A549 (cell line): ENCODE data around the gene PLAGL2. TPM values are rescaled to one million over a fixed set of nuclear protein-coding genes. Genes with fewer than 3 reads are reported as not detected.

Experiments used
- ATAC-seq, 2 experiments: fragments of 200-7000 bp in 1 of 2; fragments of >200 bp in 1 of 2; cut with Nextera tagmentation in 1 of 2; cut with Tn5 transposase in 1 of 2; 3 replicates each; pipeline versions ENCODE4 v1.8.0 to v1.9.1; 2018 to 2020; ENCODE audit warnings: mild to moderate bottlenecking in 1 of 2, moderate library complexity in 1 of 2
- CTCF ChIA-PET: fragments of 300-600 bp; sonication (Branson Sonifier 250); formaldehyde crosslinking; extraction: SDS; loops from one replicate; lab custom pipeline; 2021; ENCODE audit warnings: antibody characterized with exemption, inconsistent platforms; lab: Yijun Ruan, JAX
- POLR2A ChIA-PET: fragments of 350-600 bp; formaldehyde crosslinking; extraction: SDS; loops from one replicate; lab custom pipeline; 2021; ENCODE audit warnings: antibody characterized with exemption, inconsistent platforms; lab: Yijun Ruan, JAX
- DNase-seq, 2 experiments: peaks; one replicate each; pipeline versions ENCODE4 v3.0.0 to v3.0.0-alpha.2; 2011 to 2016; ENCODE audit warnings: low read depth in 1 of 2, low spot score in 1 of 2
- FAIRE-seq: peaks from 2 replicates; lab custom pipeline; 2011; peaks lifted over from hg19 to GRCh38; lab: Jason Lieb, UNC
- H3K27ac ChIP-seq, 2 experiments: fragments of >200 bp; sonication (Bioruptor Twin); formaldehyde crosslinking; 3 replicates each; pipeline ENCODE4 v1.5.1; 2016 to 2017
- H3K4me1 ChIP-seq: fragments of >200 bp; sonication (Bioruptor Twin); formaldehyde crosslinking; 3 replicates; pipeline ENCODE4 v1.6.1; 2016
- H3K4me2 ChIP-seq: fragments of >200 bp; sonication (Bioruptor Twin); formaldehyde crosslinking; 3 replicates; pipeline ENCODE4 v1.6.1; 2016
- H3K4me3 ChIP-seq: fragments of >200 bp; sonication (Bioruptor Twin); formaldehyde crosslinking; 3 replicates; pipeline ENCODE4 v1.5.1; 2016
- H3K9me3 ChIP-seq: fragments of >200 bp; sonication (Bioruptor Twin); formaldehyde crosslinking; 3 replicates; pipeline ENCODE4 v1.6.1; 2016
- CEBPB ChIP-seq, 2 experiments: fragments of >200 bp in 1 of 2; sonication (Bioruptor Twin) in 1 of 2; formaldehyde crosslinking in 1 of 2; IDR thresholded peaks; 2 replicates each; pipeline ENCODE4 v1.6.1; 2012 to 2016
- CHD2 ChIP-seq: fragments of 150-350 bp; IDR thresholded peaks from 2 replicates; pipeline ENCODE4 v1.6.1; 2014; ENCODE audit warnings: low read length; ENCODE audit not compliant: partially characterized antibody
- CHD4 ChIP-seq: fragments of 200-600 bp; sonication (generic); IDR thresholded peaks from 2 replicates; pipeline ENCODE4 v1.6.1; 2016; ENCODE audit warnings: antibody characterized with exemption, mild to moderate bottlenecking, borderline replicate concordance
- CTCF ChIP-seq: fragments of >200 bp; sonication (Bioruptor Twin); formaldehyde crosslinking; IDR thresholded peaks from 3 replicates; pipeline ENCODE4 v1.5.1; 2016
- E2F6 ChIP-seq: IDR thresholded peaks from 2 replicates; pipeline ENCODE4 v1.6.1; 2012; ENCODE audit warnings: low read depth, borderline replicate concordance
- EP300 ChIP-seq, 2 experiments: fragments of >200 bp; sonication (Bioruptor Twin); formaldehyde crosslinking; IDR thresholded peaks; 2 replicates in 1 of 2; 3 replicates in 1 of 2; pipeline ENCODE4 v1.6.1; 2016 to 2017
- FOSB ChIP-seq: fragments of 250-450 bp; sonication (Bioruptor Pico); IDR thresholded peaks from 2 replicates; pipeline ENCODE4 v1.5.0; 2020; ENCODE audit warnings: mild to moderate bottlenecking, moderate library complexity
- GATA3 ChIP-seq: IDR thresholded peaks from 2 replicates; pipeline ENCODE4 v1.6.1; 2012; ENCODE audit warnings: borderline replicate concordance
- HOXA7 ChIP-seq: fragments of 250-450 bp; sonication (Bioruptor Pico); IDR thresholded peaks from 2 replicates; pipeline ENCODE4 v1.5.0; 2020; ENCODE audit warnings: mild to moderate bottlenecking, moderate library complexity
- NPAS2 ChIP-seq: fragments of 250-450 bp; sonication (Bioruptor Pico); IDR thresholded peaks from 2 replicates; pipeline ENCODE4 v1.8.0; 2022; ENCODE audit warnings: mild to moderate bottlenecking, moderate library complexity, borderline replicate concordance
- NR3C1 ChIP-seq: fragments of >200 bp; sonication (Bioruptor Twin); formaldehyde crosslinking; IDR thresholded peaks from 3 replicates; pipeline ENCODE4 v1.6.1; 2017
- PBX3 ChIP-seq: IDR thresholded peaks from 2 replicates; pipeline ENCODE4 v1.6.1; 2012
- RAD21 ChIP-seq, 2 experiments: fragments of >200 bp in 1 of 2; sonication (Bioruptor Twin) in 1 of 2; formaldehyde crosslinking in 1 of 2; IDR thresholded peaks in 1 of 2; conservative IDR thresholded peaks in 1 of 2; 2 replicates in 1 of 2; 3 replicates in 1 of 2; pipeline ENCODE4 v1.6.1; 2012 to 2018; ENCODE audit warnings: inconsistent platforms in 1 of 2
- RNF2 ChIP-seq: fragments of 200-600 bp; sonication (generic); IDR thresholded peaks from 2 replicates; pipeline ENCODE4 v1.6.1; 2016; ENCODE audit warnings: low read depth, mild to moderate bottlenecking, antibody characterized with exemption, moderate library complexity, borderline replicate concordance
- SMC3 ChIP-seq: fragments of >200 bp; sonication (Bioruptor Twin); formaldehyde crosslinking; IDR thresholded peaks from 3 replicates; pipeline ENCODE4 v1.6.1; 2018; ENCODE audit warnings: inconsistent platforms
- ZFP36 ChIP-seq: fragments of 450-650 bp; IDR thresholded peaks from 2 replicates; pipeline ENCODE4 v1.6.1; 2014; ENCODE audit warnings: borderline replicate concordance; ENCODE audit not compliant: partially characterized antibody
- ZSCAN20 ChIP-seq: fragments of 250-450 bp; sonication (Bioruptor Pico); IDR thresholded peaks from 2 replicates; pipeline ENCODE4 v1.8.0; 2022; ENCODE audit warnings: mild to moderate bottlenecking, moderate library complexity
- WGBS: methylation state at CpG from one replicate; pipeline ENCODE4 v1.1.6; 2017; ENCODE audit errors: missing lambda C conversion rate; 5-methylcytosine and 5-hydroxymethylcytosine counted together
- polyA plus RNA-seq, 4 experiments: library from polyadenylated mRNA; depleted of rRNA in 3 of 4; stranded (reverse); fragments of >200 nt; fragmentation: RNase III in 1 of 4; extraction: RNeasy Plus Mini Kit Qiagen cat#74134 plus additional on column Dnase treatment in 1 of 4; gene quantifications; 2 replicates in 3 of 4; 3 replicates in 1 of 4; pipeline ENCODE4 v1.2.3, GENCODE V29; 2011 to 2017
- TF ChIP-seq, protein P1 (sequence below): fragments of >200 bp; sonication (Bioruptor Twin); formaldehyde crosslinking; IDR thresholded peaks from 3 replicates; pipeline ENCODE4 v1.6.1; 2016

The PLAGL2 gene
- polyA plus RNA-seq, 2 of the 4 experiments (the other 2 are of a cell fraction), result 6.1 to 9.0 TPM

DNA sequence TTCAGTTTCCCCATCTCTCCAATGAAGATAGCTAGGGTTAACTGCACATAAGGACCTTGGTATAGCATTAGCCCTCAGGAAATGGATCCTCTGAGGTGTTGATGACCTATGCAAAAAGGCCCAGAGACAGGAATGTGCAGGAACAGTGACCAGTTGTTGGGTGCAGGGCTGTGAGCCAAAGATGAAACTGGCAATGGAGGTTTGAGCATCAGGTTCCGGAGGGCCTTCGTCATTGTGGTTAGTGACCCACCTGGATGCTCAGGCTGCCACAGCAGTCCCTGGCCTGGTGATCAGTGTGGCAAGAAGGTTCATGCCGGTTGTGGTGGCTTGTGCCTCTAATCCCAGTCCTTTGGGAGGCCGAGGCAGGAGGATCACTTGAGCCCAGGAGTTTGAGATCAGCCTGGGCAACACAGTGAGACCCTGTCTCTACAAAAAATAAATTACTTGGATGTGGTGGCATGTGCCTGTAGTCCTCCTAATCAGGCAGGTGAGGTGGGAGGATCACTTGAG lies 54.3 kb downstream of the PLAGL2 start:
- TF ChIP-seq CHD4, result no peak
- TF ChIP-seq, all 56 proteins: peak for 0
- Histone ChIP-seq H3K9me3 (no peaks in the 10 kb centered on the region), H3K4me3 (no peak overlapping the region), H3K4me1 (peaks cover 8% of the 10 kb centered on the region; the same call in 2 of the 3 replicates), H3K4me2 (no peak overlapping the region), H3K27ac (no peak overlapping the region)
- POLR2A ChIA-PET, result no interaction called here
- DNase-seq (no peak), ATAC-seq (no peak), FAIRE-seq (no peak)
- 94% methylated on average over 4 of the region's 4 CpGs for WGBS
- CTCF ChIA-PET, result interaction anchor here (0.6 kb wide), 1 partner anchor 30 kb away, joined by 3 read pairs; no protein-coding TSS in a partner anchor

DNA sequence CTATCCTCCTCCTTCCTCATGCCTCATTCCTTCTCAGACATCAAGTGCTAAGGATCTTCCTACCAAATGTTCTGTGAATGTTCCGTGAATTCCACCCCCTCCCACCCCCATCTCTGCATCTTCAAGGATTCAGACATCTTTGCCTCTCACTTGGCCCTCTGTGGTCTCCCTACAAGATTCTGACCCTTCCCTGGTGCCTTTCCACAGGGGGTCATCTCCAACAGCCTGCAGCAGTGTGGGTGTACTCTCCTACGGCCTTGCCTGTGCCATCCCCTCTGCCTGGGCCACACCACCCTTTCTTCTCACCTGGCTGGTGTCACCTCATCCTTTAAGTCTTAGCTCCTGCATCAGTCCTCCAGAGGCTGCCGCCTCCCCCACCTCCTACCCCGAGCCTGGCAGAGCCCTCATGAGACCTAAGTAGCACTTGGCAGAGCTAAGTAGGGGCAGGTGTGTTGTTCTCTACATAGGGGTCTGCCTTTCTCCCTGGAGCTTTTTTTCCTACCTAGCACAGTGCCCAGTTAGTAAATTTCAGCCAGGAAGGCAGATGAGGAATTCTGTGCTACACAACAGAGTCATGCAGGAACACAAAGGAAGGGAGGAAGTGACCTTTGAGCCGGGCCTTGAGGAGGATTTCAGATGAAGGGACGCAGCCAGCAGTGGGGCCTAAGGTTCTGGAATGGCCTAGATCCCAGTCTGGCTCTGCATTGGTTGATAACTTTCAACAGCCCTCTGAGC lies 55.0 kb downstream of the PLAGL2 start:
- Histone ChIP-seq H3K9me3 (no peaks in the 10 kb centered on the region), H3K4me1 (peaks cover 8% of the 10 kb centered on the region; the same call in 2 of the 3 replicates), H3K27ac (no peak overlapping the region), H3K4me3 (no peak overlapping the region), H3K4me2 (no peak overlapping the region)
- 90% methylated on average over 6 of the region's 6 CpGs for WGBS
- ATAC-seq, result no peak
- no peak for FAIRE-seq
- DNase-seq, result no peak
- ChIA-PET CTCF (interaction anchor here (0.6 kb wide), 2 partner anchors 30 to 1768 kb away, joined by 3 to 4 read pairs; no protein-coding TSS in a partner anchor), POLR2A (no interaction called here)
- TF ChIP-seq ZFP36, result no peak
- TF ChIP-seq SMC3, result no peak
- no peak for TF ChIP-seq GATA3
- no peak for TF ChIP-seq RAD21 (conservative IDR thresholded peaks at IDR 0.05 in 1 of 2, IDR thresholded peaks at IDR 0.05 in 1 of 2)

DNA sequence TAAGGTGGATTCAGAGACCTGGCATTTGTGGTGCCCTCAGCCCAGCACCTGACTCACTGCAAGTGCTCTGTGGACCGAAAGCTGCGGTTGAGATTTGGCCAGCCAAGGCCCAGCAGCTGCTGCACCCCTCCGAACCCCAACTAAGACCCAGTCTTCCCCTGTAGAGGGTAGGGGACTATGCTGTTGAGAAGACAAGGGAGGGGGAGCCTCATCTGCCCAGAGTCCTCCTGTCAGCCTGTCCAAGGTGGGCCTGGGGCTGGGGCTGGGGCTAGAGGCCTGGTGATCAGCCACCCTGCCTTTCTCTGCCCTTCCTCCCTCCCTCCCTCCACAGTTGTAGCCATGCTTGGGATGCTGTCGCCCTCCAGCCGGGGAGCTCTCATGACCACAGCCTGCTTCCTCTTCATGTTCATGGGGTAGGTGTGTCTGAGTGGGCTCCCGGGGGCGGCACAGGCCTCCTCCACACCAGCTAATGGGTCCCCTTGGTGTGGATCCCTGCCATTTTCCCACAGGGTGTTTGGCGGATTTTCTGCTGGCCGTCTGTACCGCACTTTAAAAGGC lies 57.2 kb downstream of the PLAGL2 start:
- no peak for FAIRE-seq
- H3K4me1 ChIP-seq, result peaks cover 8% of the 10 kb centered on the region; the same call in 2 of the 3 replicates
- no peak for ATAC-seq
- TF ChIP-seq RAD21 (conservative IDR thresholded peaks at IDR 0.05 in 1 of 2, IDR thresholded peaks at IDR 0.05 in 1 of 2) (no peak), HOXA7 (CRISPR knock-in tag) (no peak), NPAS2 (CRISPR knock-in tag) (no peak), RNF2 (no peak), E2F6 (no peak), CTCF (no peak), FOSB (CRISPR knock-in tag) (no peak), EP300 (IDR thresholded peaks at IDR 0.05) (no peak), CHD2 (no peak), PBX3 (no peak), NR3C1 (no peak), CEBPB (IDR thresholded peaks at IDR 0.05) (no peak), ZSCAN20 (CRISPR knock-in tag) (no peak)
- TF ChIP-seq, protein P1, sequence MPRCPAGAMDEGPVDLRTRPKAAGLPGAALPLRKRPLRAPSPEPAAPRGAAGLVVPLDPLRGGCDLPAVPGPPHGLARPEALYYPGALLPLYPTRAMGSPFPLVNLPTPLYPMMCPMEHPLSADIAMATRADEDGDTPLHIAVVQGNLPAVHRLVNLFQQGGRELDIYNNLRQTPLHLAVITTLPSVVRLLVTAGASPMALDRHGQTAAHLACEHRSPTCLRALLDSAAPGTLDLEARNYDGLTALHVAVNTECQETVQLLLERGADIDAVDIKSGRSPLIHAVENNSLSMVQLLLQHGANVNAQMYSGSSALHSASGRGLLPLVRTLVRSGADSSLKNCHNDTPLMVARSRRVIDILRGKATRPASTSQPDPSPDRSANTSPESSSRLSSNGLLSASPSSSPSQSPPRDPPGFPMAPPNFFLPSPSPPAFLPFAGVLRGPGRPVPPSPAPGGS, result no peak
- DNase-seq, result no peak
- WGBS, result 89% methylated on average over 10 of the region's 10 CpGs
- no peak overlapping the region for H3K4me3 ChIP-seq
- H3K9me3 ChIP-seq, result no peaks in the 10 kb centered on the region
- no peak overlapping the region for H3K27ac ChIP-seq
- H3K4me2 ChIP-seq, result no peak overlapping the region
- POLR2A ChIA-PET, result no interaction called here
- CTCF ChIA-PET, result interaction anchor here (0.8 to 1.9 kb wide), 4 partner anchors 10 to 503 kb away, joined by 3 to 4 read pairs (median 3); no protein-coding TSS in a partner anchor
